Mesenchymal stem cell (in vitro differentiated cells and primary cell): ENCODE data around the gene WDR3.

Experiments
- DNase-seq: peaks from one replicate; pipeline ENCODE4 v3.0.0-alpha.2; 2013
- H2AFZ ChIP-seq: one replicate; pipeline ENCODE4 v1.6.1; 2013; ENCODE audit warnings: low read depth, mild to moderate bottlenecking, control low read depth, inconsistent platforms, low read length, moderate library complexity
- H2AK5ac ChIP-seq: 2 replicates; pipeline ENCODE4 v1.6.1; 2013; ENCODE audit warnings: low read length, moderate library complexity, mild to moderate bottlenecking, inconsistent platforms; ENCODE audit not compliant: severe bottlenecking
- H2BK120ac ChIP-seq: one replicate; pipeline ENCODE4 v1.6.1; 2013; ENCODE audit warnings: low read depth, mild to moderate bottlenecking, inconsistent platforms, low read length, moderate library complexity
- H2BK12ac ChIP-seq, 2 experiments: one replicate each; pipeline ENCODE4 v1.6.1; 2013; ENCODE audit warnings: inconsistent platforms in 2 of 2, low read length in 2 of 2, mild to moderate bottlenecking in 2 of 2, moderate library complexity in 2 of 2, control low read depth in 1 of 2
- H2BK15ac ChIP-seq: one replicate; pipeline ENCODE4 v1.6.1; 2013; ENCODE audit warnings: mild to moderate bottlenecking, low read depth, inconsistent platforms; ENCODE audit not compliant: poor library complexity, severe bottlenecking
- H2BK5ac ChIP-seq: 2 replicates; pipeline ENCODE4 v1.6.1; 2013; ENCODE audit warnings: low read depth, mild to moderate bottlenecking, low read length, control low read depth, inconsistent platforms; ENCODE audit not compliant: poor library complexity, severe bottlenecking
- H3K14ac ChIP-seq, 2 experiments: one replicate each; pipeline ENCODE4 v1.6.1; 2013; ENCODE audit warnings: inconsistent platforms in 2 of 2, low read length in 2 of 2, control low read depth in 1 of 2, mild to moderate bottlenecking in 1 of 2, moderate library complexity in 1 of 2
- H3K18ac ChIP-seq, 2 experiments: one replicate each; pipeline ENCODE4 v1.6.1; 2013; ENCODE audit warnings: inconsistent platforms in 2 of 2, low read length in 2 of 2, control low read depth in 1 of 2, low read depth in 1 of 2, mild to moderate bottlenecking in 1 of 2
- H3K23ac ChIP-seq, 2 experiments: one replicate each; pipeline ENCODE4 v1.6.1; 2013; ENCODE audit warnings: inconsistent platforms in 2 of 2, low read length in 2 of 2, mild to moderate bottlenecking in 2 of 2, moderate library complexity in 2 of 2, control low read depth in 1 of 2
- H3K27ac ChIP-seq: 2 replicates; pipeline ENCODE4 v1.5.1; 2013; ENCODE audit warnings: mild to moderate bottlenecking, moderate library complexity, low read length, control low read depth, inconsistent platforms; ENCODE audit not compliant: poor library complexity, severe bottlenecking
- H3K27me3 ChIP-seq, 2 experiments: 2 replicates each; pipeline versions ENCODE4 v1.6.1 to v1.7.0; 2013; ENCODE audit warnings: low read length in 2 of 2, mild to moderate bottlenecking in 2 of 2, moderate library complexity in 2 of 2, control low read depth in 1 of 2, inconsistent platforms in 1 of 2; ENCODE audit not compliant: control insufficient read depth in 1 of 2, insufficient read depth in 1 of 2
- H3K36me3 ChIP-seq, 2 experiments: 2 replicates each; pipeline versions ENCODE4 v1.6.1 to v1.7.0; 2013; ENCODE audit warnings: low read length in 2 of 2, control low read depth in 1 of 2, inconsistent platforms in 1 of 2, low read depth in 1 of 2, mild to moderate bottlenecking in 1 of 2; ENCODE audit not compliant: insufficient read depth in 2 of 2, control insufficient read depth in 1 of 2
- H3K4ac ChIP-seq, 2 experiments: one replicate each; pipeline ENCODE4 v1.6.1; 2013; ENCODE audit warnings: inconsistent platforms in 2 of 2, low read length in 2 of 2, mild to moderate bottlenecking in 2 of 2, moderate library complexity in 2 of 2, control low read depth in 1 of 2, low read depth in 1 of 2
- H3K4me1 ChIP-seq: 2 replicates; pipeline ENCODE4 v1.6.1; 2013; ENCODE audit warnings: low read depth, low read length, control low read depth; ENCODE audit not compliant: control insufficient read depth, insufficient read depth
- H3K4me2 ChIP-seq: 2 replicates; pipeline ENCODE4 v1.6.1; 2013; ENCODE audit warnings: low read length, mild to moderate bottlenecking, inconsistent platforms; ENCODE audit not compliant: poor library complexity, severe bottlenecking
- H3K4me3 ChIP-seq, 2 experiments: 2 replicates each; pipeline versions ENCODE4 v1.5.1 to v1.7.0; 2013; ENCODE audit warnings: low read length in 2 of 2, mild to moderate bottlenecking in 2 of 2, control low read depth in 1 of 2, low read depth in 1 of 2; ENCODE audit not compliant: insufficient read depth in 1 of 2
- H3K79me1 ChIP-seq: replicated peaks from 2 replicates; pipeline ENCODE4 v1.6.1; 2013; ENCODE audit warnings: mild to moderate bottlenecking, control low read depth, low read length, inconsistent platforms; ENCODE audit not compliant: poor library complexity, severe bottlenecking
- H3K9ac ChIP-seq: 2 replicates; pipeline ENCODE4 v1.7.0; 2013; ENCODE audit warnings: mild to moderate bottlenecking, low read length, moderate library complexity
- H3K9me3 ChIP-seq: 2 replicates; pipeline ENCODE4 v1.7.0; 2013; ENCODE audit warnings: mild to moderate bottlenecking, low read length; ENCODE audit not compliant: control insufficient read depth
- H4K8ac ChIP-seq: one replicate; pipeline ENCODE4 v1.6.1; 2013; ENCODE audit warnings: inconsistent platforms, mild to moderate bottlenecking, low read length, moderate library complexity
- H4K91ac ChIP-seq: one replicate; pipeline ENCODE4 v1.6.1; 2013; ENCODE audit warnings: mild to moderate bottlenecking, low read length, inconsistent platforms
- WGBS: methylation state at CpG from one replicate; pipeline ENCODE4 v1.1.7; 2013; ENCODE audit warnings: mixed read lengths; 5-methylcytosine and 5-hydroxymethylcytosine counted together

WDR3 gene

DNA sequence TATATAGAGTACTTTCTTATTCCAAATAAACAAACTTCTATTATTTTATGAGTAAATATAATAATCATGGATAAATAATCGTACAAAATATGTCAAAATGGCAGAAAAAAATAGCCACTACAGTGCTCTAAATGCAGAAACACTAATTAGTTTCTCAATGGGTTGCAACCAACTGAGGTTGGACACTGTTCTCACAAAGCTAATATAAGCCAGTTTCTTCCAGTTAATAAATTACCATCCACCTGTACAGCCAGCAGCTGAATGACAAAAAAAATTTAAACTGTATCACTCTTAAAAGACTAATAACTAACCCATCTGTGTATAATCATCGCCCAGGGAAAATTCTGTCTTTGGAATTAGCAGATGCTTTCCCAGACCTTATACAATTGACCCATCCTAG, 37.0 kb upstream of the WDR3 start:
- Histone ChIP-seq H4K91ac (no peak overlapping the region), H3K4me2 (no peak overlapping the region)

DNA sequence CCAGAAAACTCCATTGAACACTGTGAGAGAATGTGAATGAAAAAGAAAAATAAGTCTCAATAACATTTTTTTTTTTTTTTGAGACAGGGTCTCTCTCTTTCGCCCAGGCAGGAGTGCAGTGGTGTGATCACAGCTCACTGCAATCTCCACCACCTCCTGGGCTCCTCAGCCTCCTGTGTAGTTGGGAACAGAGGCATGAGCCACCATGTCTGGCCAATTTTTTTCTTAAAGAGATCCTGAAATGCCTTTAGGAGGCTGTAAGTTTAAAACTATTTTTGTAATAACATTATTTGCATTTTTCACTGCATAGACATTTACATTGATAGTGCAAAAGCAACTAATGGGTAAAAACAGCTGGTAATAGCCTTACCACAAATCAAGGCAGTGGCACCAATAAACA, 35.5 kb upstream of the WDR3 start:
- no peaks in the 10 kb centered on the region for H3K9me3 ChIP-seq
- H2BK12ac ChIP-seq = no peak overlapping the region
- peaks cover 3% of the 10 kb centered on the region for H3K79me1 ChIP-seq
- H3K27me3 ChIP-seq = no peaks in the 10 kb centered on the region
- H2AK5ac ChIP-seq = no peak overlapping the region
- peaks cover 0 to 43% of the 10 kb centered on the region in 2 experiments for H3K36me3 ChIP-seq
- no peak overlapping the region for H3K27ac ChIP-seq
- no peak overlapping the region for H2BK120ac ChIP-seq
- H3K14ac ChIP-seq = no peak overlapping the region
- H2BK15ac ChIP-seq = no peak overlapping the region
- WGBS = 100% methylated on average over 1 of the region's 1 CpG
- H3K23ac ChIP-seq = no peak overlapping the region
- H3K4me1 ChIP-seq = peaks cover 2% of the 10 kb centered on the region
- no peak overlapping the region for H4K91ac ChIP-seq
- no peak for DNase-seq
- H2BK5ac ChIP-seq = no peak overlapping the region
- no peak overlapping the region for H3K4ac ChIP-seq
- no peak overlapping the region for H4K8ac ChIP-seq
- no peak overlapping the region for H3K4me3 ChIP-seq
- no peak overlapping the region for H3K9ac ChIP-seq
- H3K4me2 ChIP-seq = no peak overlapping the region
- no peak overlapping the region for H2AFZ ChIP-seq
- H3K18ac ChIP-seq = no peak overlapping the region

More for the DNA sequence above, 37.0 kb upstream of the WDR3 start:
- Histone ChIP-seq H2BK12ac (no peak overlapping the region), H2AK5ac (no peak overlapping the region), H3K4ac (no peak overlapping the region), H2BK120ac (no peak overlapping the region), H3K36me3 (peaks cover 0 to 33% of the 10 kb centered on the region in 2 experiments), H4K8ac (no peak overlapping the region), H3K4me1 (peaks cover 2% of the 10 kb centered on the region), H3K27me3 (no peaks in the 10 kb centered on the region), H3K23ac (no peak overlapping the region), H3K9ac (no peak overlapping the region), H2BK5ac (no peak overlapping the region), H3K9me3 (no peaks in the 10 kb centered on the region), H3K27ac (no peak overlapping the region), H2AFZ (no peak overlapping the region), H2BK15ac (no peak overlapping the region), H3K18ac (no peak overlapping the region), H3K14ac (no peak overlapping the region), H3K79me1 (peaks cover 1% of the 10 kb centered on the region), H3K4me3 (no peak overlapping the region)
- 100% methylated on average over 2 of the region's 2 CpGs for WGBS
- no peak for DNase-seq

DNA sequence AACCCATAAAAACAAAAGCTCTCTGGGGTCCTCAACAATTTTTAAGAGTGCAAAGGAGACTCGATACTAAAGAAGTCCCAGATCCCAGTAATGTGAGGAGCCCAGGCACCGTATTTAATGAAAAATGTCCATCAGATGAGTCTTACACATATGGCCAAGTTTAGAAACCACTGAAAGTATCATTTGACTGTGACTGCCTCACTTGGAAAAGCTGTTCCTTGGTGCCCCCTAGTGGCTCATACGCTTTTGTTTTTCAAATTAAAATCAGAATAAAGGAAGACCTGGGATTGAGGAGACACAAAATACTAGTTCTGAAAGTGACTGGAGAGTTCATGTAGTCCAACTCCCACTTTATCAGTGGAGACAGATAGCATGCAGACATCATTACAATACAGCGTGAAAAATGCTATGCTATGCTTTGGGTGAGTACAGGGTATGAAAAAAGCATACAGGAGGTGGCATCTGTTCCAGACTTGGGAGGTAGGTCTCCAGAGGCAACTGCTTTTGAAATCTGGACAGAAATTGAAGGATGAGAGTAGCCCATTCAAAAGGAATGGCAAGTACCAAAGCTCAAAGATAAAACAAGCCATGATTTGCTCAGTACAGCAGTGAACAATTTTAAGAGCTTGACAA, 33.9 kb upstream of the WDR3 start:
- no peak overlapping the region for H2AFZ ChIP-seq
- H3K9ac ChIP-seq = peak overlapping the region; percentile 40
- H2BK12ac ChIP-seq = no peak overlapping the region
- no peak overlapping the region for H3K18ac ChIP-seq
- no peak overlapping the region for H4K8ac ChIP-seq
- no peak overlapping the region for H2BK5ac ChIP-seq
- H3K9me3 ChIP-seq = no peaks in the 10 kb centered on the region
- H3K4me2 ChIP-seq = no peak overlapping the region
- H3K4ac ChIP-seq = no peak overlapping the region
- H3K14ac ChIP-seq = no peak overlapping the region
- no peak overlapping the region for H3K4me3 ChIP-seq
- H3K27me3 ChIP-seq = no peaks in the 10 kb centered on the region
- H4K91ac ChIP-seq = no peak overlapping the region
- peaks cover 2% of the 10 kb centered on the region for H3K4me1 ChIP-seq
- H2BK15ac ChIP-seq = no peak overlapping the region
- no peak overlapping the region for H3K27ac ChIP-seq
- DNase-seq = peak; percentile 80
- no peak overlapping the region for H2BK120ac ChIP-seq
- peaks cover 3% of the 10 kb centered on the region for H3K79me1 ChIP-seq
- no peak overlapping the region for H2AK5ac ChIP-seq
- H3K23ac ChIP-seq = no peak overlapping the region
- 27% methylated on average over 4 of the region's 4 CpGs for WGBS
- peaks cover 0 to 48% of the 10 kb centered on the region in 2 experiments for H3K36me3 ChIP-seq

DNA sequence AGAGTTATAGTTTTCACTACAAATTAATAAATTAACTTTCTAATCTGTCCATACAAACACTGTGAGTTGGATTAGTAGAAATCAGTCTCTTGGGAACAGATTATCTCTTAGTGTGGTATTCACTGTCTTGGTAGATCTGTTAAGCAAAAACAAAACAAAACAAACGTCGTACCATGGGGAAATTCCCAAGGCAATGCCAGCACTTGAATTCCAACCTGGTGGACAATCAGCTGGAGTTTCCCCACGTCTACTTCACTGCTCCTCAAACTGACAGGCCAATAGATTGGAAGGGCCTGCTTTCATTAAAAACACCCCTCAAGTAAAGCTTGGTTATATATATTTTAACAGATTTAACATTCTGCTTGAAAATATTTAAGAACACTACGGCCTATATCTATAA, 32.0 kb upstream of the WDR3 start:
- Histone ChIP-seq H3K27ac (no peak overlapping the region), H2BK15ac (no peak overlapping the region), H3K4me3 (no peak overlapping the region), H3K4me1 (peaks cover 2% of the 10 kb centered on the region), H2BK12ac (no peak overlapping the region), H3K18ac (no peak overlapping the region), H4K8ac (no peak overlapping the region), H3K9me3 (no peaks in the 10 kb centered on the region), H2BK120ac (no peak overlapping the region), H4K91ac (no peak overlapping the region), H2BK5ac (no peak overlapping the region), H3K4ac (no peak overlapping the region), H2AFZ (no peak overlapping the region), H3K27me3 (no peaks in the 10 kb centered on the region), H3K36me3 (peaks cover 3 to 60% of the 10 kb centered on the region in 2 experiments), H3K4me2 (no peak overlapping the region), H3K79me1 (peaks cover 6% of the 10 kb centered on the region), H2AK5ac (no peak overlapping the region), H3K9ac (no peak overlapping the region), H3K14ac (no peak overlapping the region), H3K23ac (no peak overlapping the region)
- DNase-seq = peak; percentile 42
- 56% methylated on average over 3 of the region's 4 CpGs for WGBS
